ENCODE measurements around the gene POU2F1.

Gene POU2F1

GRCh38 chr1:167360120-167360519 lies 139.4 kb downstream of the POU2F1 start:
- DNase-seq (ENCODE audit: low read depth) = peak; percentile 23
- TF ChIP-seq CTCF (conservative IDR thresholded peaks at IDR 0.05; ENCODE audit: low read depth, low read length) = no peak
- H3K4me3 ChIP-seq (ENCODE audit: low read depth, low read length) = no peak overlapping the region

DNA sequence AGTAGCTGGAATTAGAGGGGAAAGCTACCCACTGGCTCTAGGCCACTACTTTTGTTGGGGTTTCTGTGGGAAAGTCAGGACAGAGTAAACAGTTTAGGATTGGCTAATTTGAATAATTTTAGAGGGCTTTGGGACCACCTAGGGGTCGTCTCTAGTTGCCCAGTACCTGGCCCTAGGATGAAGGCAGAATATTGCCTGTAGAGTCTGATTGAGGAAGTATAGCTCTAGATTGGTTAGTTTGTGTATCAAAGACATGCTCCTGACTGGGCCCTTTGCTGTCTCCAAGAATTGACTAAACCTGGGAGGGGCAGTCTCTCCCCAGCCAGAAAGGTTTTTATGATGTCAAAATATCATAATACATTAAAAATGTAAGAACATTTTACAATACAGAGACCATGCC lies 142.0 kb downstream of the POU2F1 start:
- H3K4me3 ChIP-seq (ENCODE audit: low read depth, low read length) = no peak overlapping the region
- TF ChIP-seq CTCF (conservative IDR thresholded peaks at IDR 0.05; ENCODE audit: low read depth, low read length) = no peak
- no peak for DNase-seq (ENCODE audit: low read depth)

DNA sequence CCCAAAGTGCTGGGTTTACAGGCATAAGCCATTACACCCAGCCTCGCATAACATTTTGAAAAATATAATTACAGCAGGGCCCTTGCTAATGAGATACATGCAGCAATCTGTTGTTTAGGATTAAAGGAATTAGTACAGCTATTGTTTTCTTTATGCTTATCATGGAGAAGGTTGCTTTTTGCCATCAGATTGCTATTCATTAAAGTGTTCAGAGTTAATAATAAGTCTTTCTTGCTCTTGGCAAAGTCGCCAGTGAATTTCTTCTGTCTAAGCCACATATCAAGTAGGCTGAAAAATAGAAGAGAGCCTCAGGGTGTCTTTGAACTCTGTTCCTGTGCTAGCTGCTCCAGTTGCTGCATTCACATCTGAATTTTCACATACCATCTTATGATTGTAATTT lies 144.1 kb downstream of the POU2F1 start:
- no peak for TF ChIP-seq CTCF (conservative IDR thresholded peaks at IDR 0.05; ENCODE audit: low read depth, low read length)
- no peak for DNase-seq (ENCODE audit: low read depth)
- no peak overlapping the region for H3K4me3 ChIP-seq (ENCODE audit: low read depth, low read length)

DNA sequence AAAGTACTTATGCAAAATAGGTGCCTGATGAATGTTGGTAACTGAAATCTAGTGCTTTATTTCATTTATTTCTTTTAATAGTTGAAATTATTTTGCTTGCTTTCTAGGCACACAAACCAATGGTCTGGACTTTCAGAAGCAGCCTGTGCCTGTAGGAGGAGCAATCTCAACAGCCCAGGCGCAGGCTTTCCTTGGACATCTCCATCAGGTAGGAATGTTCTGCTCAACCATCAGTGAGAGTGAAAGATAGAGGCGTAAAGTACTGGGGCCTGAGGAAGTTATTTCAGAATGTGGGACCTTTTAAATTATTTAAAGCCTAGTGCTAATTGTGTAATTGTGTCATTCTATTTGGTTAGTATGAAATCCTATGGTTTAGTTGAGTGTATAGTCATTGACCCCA lies 144.7 kb downstream of the POU2F1 start:
- DNase-seq (ENCODE audit: low read depth) = no peak
- H3K4me3 ChIP-seq (ENCODE audit: low read depth, low read length) = no peak overlapping the region
- TF ChIP-seq CTCF (conservative IDR thresholded peaks at IDR 0.05; ENCODE audit: low read depth, low read length) = no peak

- no peak for DNase-seq (ENCODE audit: low read depth)
- no peak overlapping the region for H3K4me3 ChIP-seq (ENCODE audit: low read depth, low read length)
- TF ChIP-seq CTCF (conservative IDR thresholded peaks at IDR 0.05; ENCODE audit: low read depth, low read length) = no peak
Observed at GRCh38 chr1:167367705-167368104, 147.0 kb downstream of the POU2F1 start.

GRCh38 chr1:167369175-167369574 lies 148.5 kb downstream of the POU2F1 start:
- H3K4me3 ChIP-seq (ENCODE audit: low read depth, low read length) = no peak overlapping the region
- DNase-seq (ENCODE audit: low read depth) = no peak
- no peak for TF ChIP-seq CTCF (conservative IDR thresholded peaks at IDR 0.05; ENCODE audit: low read depth, low read length)

DNA sequence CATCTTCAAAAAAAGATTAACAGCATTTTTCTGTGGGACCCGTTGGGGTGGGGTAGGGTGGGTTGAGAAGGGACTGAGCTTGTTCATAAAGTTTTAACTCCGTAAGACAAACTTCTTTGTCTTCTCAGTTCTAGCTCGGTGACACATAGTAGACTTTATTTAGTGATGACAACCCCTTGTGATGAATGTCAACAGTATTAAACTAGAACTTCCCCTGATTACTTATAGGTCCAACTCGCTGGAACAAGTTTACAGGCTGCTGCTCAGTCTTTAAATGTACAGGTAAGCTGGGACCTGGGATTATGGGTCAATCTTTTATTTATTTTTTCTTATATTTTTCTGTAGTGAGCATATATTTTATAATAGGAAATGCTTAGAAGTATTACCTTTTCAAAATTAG lies 149.2 kb downstream of the POU2F1 start:
- no peak for DNase-seq (ENCODE audit: low read depth)
- H3K4me3 ChIP-seq (ENCODE audit: low read depth, low read length) = no peak overlapping the region

More for the DNA sequence above, 149.2 kb downstream of the POU2F1 start:
- TF ChIP-seq CTCF (conservative IDR thresholded peaks at IDR 0.05; ENCODE audit: low read depth, low read length) = no peak
